Rectal smooth muscle tissue (tissue), 1 donor: ENCODE results near the gene C2CD3.
"Not testable (repeated sequence)": the region's sequence is repeated elsewhere in the genome, so short reads cannot be mapped to it uniquely, and the experiment has no call there.

ENCODE experiments used
- H3K27ac ChIP-seq: one replicate; pipeline ENCODE4 v1.7.0; 2013; ENCODE audit warnings: low read depth, low read length, inconsistent platforms
- H3K27me3 ChIP-seq: one replicate; pipeline ENCODE4 v1.7.0; 2013; ENCODE audit warnings: low read length; ENCODE audit not compliant: control insufficient read depth, insufficient read depth
- H3K36me3 ChIP-seq: one replicate; pipeline ENCODE4 v1.7.0; 2013; ENCODE audit warnings: low read length; ENCODE audit not compliant: control insufficient read depth, insufficient read depth
- H3K4me1 ChIP-seq: one replicate; pipeline ENCODE4 v1.7.0; 2013; ENCODE audit warnings: low read length; ENCODE audit not compliant: control insufficient read depth, insufficient read depth
- H3K4me3 ChIP-seq: one replicate; pipeline ENCODE4 v1.7.0; 2013; ENCODE audit warnings: low read length
- H3K9ac ChIP-seq: one replicate; pipeline ENCODE4 v1.7.0; 2013; ENCODE audit warnings: low read length

Gene C2CD3

GRCh38 chr11:74069146-74070046 is 101.4 kb downstream of the C2CD3 start:
- Histone ChIP-seq H3K36me3 (peaks cover 9% of the 10 kb centered on the region), H3K4me1 (no peaks in the 10 kb centered on the region), H3K4me3 (no peak overlapping the region), H3K9ac (no peak overlapping the region), H3K27ac (no peak overlapping the region), H3K27me3 (no peaks in the 10 kb centered on the region)

- H3K27me3 ChIP-seq, H3K27ac ChIP-seq: not testable (repeated sequence)
These were observed 104.1 kb downstream of the C2CD3 start for GRCh38 chr11:74066663-74067062.

GRCh38 chr11:74065534-74065933 is 105.3 kb downstream of the C2CD3 start:
- H3K9ac ChIP-seq, H3K4me3 ChIP-seq, H3K36me3 ChIP-seq, H3K4me1 ChIP-seq, H3K27ac ChIP-seq, H3K27me3 ChIP-seq: not testable (repeated sequence)

More at GRCh38 chr11:74066663-74067062, 104.1 kb downstream of the C2CD3 start:
- not testable (repeated sequence) for H3K36me3 ChIP-seq, H3K4me3 ChIP-seq, H3K4me1 ChIP-seq, H3K9ac ChIP-seq

- not testable (repeated sequence) for H3K36me3 ChIP-seq, H3K9ac ChIP-seq, H3K4me1 ChIP-seq, H3K27ac ChIP-seq, H3K27me3 ChIP-seq, H3K4me3 ChIP-seq
These were observed 107.2 kb downstream of the C2CD3 start for GRCh38 chr11:74063628-74064027.

GRCh38 chr11:74061599-74061998 is 109.2 kb downstream of the C2CD3 start:
- not testable (repeated sequence) for H3K4me3 ChIP-seq, H3K27ac ChIP-seq, H3K4me1 ChIP-seq, H3K27me3 ChIP-seq, H3K9ac ChIP-seq, H3K36me3 ChIP-seq

- Histone ChIP-seq H3K9ac (no peak overlapping the region), H3K4me3 (no peak overlapping the region), H3K27me3 (no peaks in the 10 kb centered on the region), H3K27ac (no peak overlapping the region), H3K4me1 (no peaks in the 10 kb centered on the region), H3K36me3 (peaks cover 4% of the 10 kb centered on the region)
These were observed 113.3 kb downstream of the C2CD3 start for GRCh38 chr11:74057249-74058151.

- no peak overlapping the region for H3K9ac ChIP-seq
- peaks cover 4% of the 10 kb centered on the region for H3K36me3 ChIP-seq
- H3K4me3 ChIP-seq: no peak overlapping the region
- H3K27ac ChIP-seq: no peak overlapping the region
- H3K27me3 ChIP-seq: no peaks in the 10 kb centered on the region
- H3K4me1 ChIP-seq: no peaks in the 10 kb centered on the region
These were observed 114.9 kb downstream of the C2CD3 start for GRCh38 chr11:74055938-74056337.

GRCh38 chr11:74050465-74050864 is 120.3 kb downstream of the C2CD3 start:
- no peak overlapping the region for H3K27ac ChIP-seq

GRCh38 chr11:74048993-74049392 is 121.8 kb downstream of the C2CD3 start:
- no peaks in the 10 kb centered on the region for H3K27me3 ChIP-seq
- no peak overlapping the region for H3K9ac ChIP-seq
- H3K4me3 ChIP-seq: no peak overlapping the region
- H3K4me1 ChIP-seq: no peaks in the 10 kb centered on the region
- peaks cover 19% of the 10 kb centered on the region for H3K36me3 ChIP-seq
- H3K27ac ChIP-seq: no peak overlapping the region

More at GRCh38 chr11:74050465-74050864, 120.3 kb downstream of the C2CD3 start:
- no peak overlapping the region for H3K4me3 ChIP-seq
- H3K36me3 ChIP-seq: peaks cover 19% of the 10 kb centered on the region
- no peaks in the 10 kb centered on the region for H3K4me1 ChIP-seq
- no peaks in the 10 kb centered on the region for H3K27me3 ChIP-seq
- no peak overlapping the region for H3K9ac ChIP-seq

GRCh38 chr11:74044538-74044937 is 126.3 kb downstream of the C2CD3 start:
- no peak overlapping the region for H3K4me3 ChIP-seq
- no peak overlapping the region for H3K9ac ChIP-seq
- peaks cover 19% of the 10 kb centered on the region for H3K36me3 ChIP-seq

GRCh38 chr11:74043450-74043849 is 127.4 kb downstream of the C2CD3 start:
- H3K9ac ChIP-seq: no peak overlapping the region
- no peak overlapping the region for H3K27ac ChIP-seq
- no peak overlapping the region for H3K4me3 ChIP-seq
- peaks cover 15% of the 10 kb centered on the region for H3K36me3 ChIP-seq
- no peaks in the 10 kb centered on the region for H3K4me1 ChIP-seq
- no peaks in the 10 kb centered on the region for H3K27me3 ChIP-seq

More at GRCh38 chr11:74044538-74044937, 126.3 kb downstream of the C2CD3 start:
- no peak overlapping the region for H3K27ac ChIP-seq
- H3K4me1 ChIP-seq: no peaks in the 10 kb centered on the region
- no peaks in the 10 kb centered on the region for H3K27me3 ChIP-seq

GRCh38 chr11:74037309-74037708 is 133.5 kb downstream of the C2CD3 start:
- no peak overlapping the region for H3K4me3 ChIP-seq
- H3K9ac ChIP-seq: no peak overlapping the region
- peaks cover 19% of the 10 kb centered on the region for H3K36me3 ChIP-seq
- H3K4me1 ChIP-seq: no peaks in the 10 kb centered on the region
- no peak overlapping the region for H3K27ac ChIP-seq
- no peaks in the 10 kb centered on the region for H3K27me3 ChIP-seq
